ENCODE measurements around the gene UBR4. TPM values are rescaled to one million over a fixed set of nuclear protein-coding genes. Genes with fewer than 3 reads are reported as not detected.

UBR4 gene
- total RNA-seq, 1 donor from 2014 or later, result 156 TPM

- H3K4me1 Mint-ChIP-seq (ENCODE audit: low read depth), result peaks cover 25% of the 10 kb centered on the region
- intact Hi-C loops (cut with micrococcal nuclease), result loop anchor here (5.0 kb wide), 1 partner anchor 125 kb away; no protein-coding TSS in a partner anchor
- no peaks in the 10 kb centered on the region for H3K27me3 Mint-ChIP-seq (ENCODE audit: low read depth)
- H3K9me3 Mint-ChIP-seq, result no peaks in the 10 kb centered on the region
- no peak for DNase-seq (ENCODE audit: low spot score)
- no peak overlapping the region for H3K4me3 Mint-ChIP-seq (ENCODE audit: low read depth)
- H3K27ac Mint-ChIP-seq, result no peak overlapping the region
- peaks cover 90% of the 10 kb centered on the region for H3K36me3 Mint-ChIP-seq (ENCODE audit: low read depth)
Measured at GRCh38 chr1:19076841-19077616, 133.0 kb downstream of the UBR4 start.

DNA sequence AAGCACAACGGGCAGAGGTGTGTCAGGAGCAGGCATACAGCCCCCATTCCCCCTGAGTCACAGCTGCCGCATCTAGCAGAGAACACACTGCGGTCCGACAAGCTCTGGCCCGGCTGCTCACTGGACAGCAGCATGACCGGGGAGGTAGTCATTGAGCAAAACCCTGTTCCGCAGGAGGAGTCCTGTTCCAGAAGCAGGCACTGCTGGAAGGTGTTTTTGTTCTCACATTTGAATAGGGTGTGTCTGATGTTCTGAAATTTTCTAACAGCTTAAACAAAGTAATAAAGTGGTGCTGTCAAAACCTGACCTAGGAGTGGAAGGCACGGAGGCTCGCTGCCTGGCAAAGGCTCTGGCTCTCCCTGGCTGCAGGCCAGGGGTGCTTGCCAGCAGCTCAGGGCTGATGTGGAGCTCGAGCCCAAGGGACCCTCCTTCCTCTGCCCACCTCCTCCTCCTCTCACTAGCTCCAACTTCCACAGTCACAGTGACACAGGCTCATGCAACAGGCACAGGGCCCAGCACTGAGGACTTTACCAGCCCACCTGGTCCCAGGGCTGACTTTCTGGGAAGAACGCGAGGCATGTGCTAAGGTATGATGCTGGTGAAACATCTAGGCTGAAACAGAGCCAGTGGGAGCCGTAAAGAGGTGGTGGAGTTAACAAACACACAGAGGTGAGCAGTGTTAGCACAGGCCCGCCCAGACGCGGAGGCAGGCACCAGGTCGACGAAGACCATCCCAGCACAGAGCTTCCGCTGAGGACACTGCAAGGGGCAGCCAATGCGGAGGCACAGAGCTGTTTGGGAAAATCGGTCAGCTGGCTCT, 135.0 kb downstream of the UBR4 start:
- H3K36me3 Mint-ChIP-seq (ENCODE audit: low read depth), result peaks cover 76% of the 10 kb centered on the region
- H3K27me3 Mint-ChIP-seq (ENCODE audit: low read depth), result no peaks in the 10 kb centered on the region
- intact Hi-C loops (cut with micrococcal nuclease), result loop anchor here (2.0 to 5.0 kb wide), 2 partner anchors 123 to 172 kb away; partner anchors contain the start of gene ALDH4A1
- H3K27ac Mint-ChIP-seq, result peak overlapping the region; percentile 20
- H3K4me3 Mint-ChIP-seq (ENCODE audit: low read depth), result peak overlapping the region; percentile 3
- DNase-seq (ENCODE audit: low spot score), result no peak
- H3K9me3 Mint-ChIP-seq, result no peaks in the 10 kb centered on the region
- peaks cover 25% of the 10 kb centered on the region for H3K4me1 Mint-ChIP-seq (ENCODE audit: low read depth)

DNA sequence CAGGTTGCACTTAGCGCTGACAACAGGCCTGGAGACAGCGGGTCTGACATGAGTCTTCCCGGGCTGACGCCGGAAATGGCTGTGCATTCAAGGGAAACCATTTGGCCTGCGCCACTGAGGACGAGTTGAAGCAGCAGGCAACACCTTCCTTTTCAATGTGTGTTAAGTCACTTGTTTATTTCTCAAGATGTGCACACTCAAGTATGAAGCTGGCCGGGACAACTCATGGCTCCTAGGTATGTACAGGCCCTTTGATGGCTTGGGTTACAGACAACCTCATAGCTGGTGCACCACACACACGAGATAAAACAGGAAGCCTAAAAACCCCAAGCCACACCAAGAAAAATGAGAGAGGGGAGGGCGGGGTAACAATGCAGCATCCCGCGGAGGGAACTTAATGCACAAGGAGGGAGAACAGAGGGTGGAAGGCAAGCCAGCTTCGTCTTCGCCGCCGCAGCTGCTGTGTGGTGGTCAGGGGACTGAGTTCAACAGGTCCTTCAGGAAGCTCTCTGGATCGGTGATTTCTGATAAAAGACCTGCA, 135.6 kb downstream of the UBR4 start:
- H3K4me1 Mint-ChIP-seq (ENCODE audit: low read depth), result peaks cover 25% of the 10 kb centered on the region
- peak overlapping the region; percentile 3 for H3K4me3 Mint-ChIP-seq (ENCODE audit: low read depth)

GRCh38 chr1:19073311-19074186, 136.5 kb downstream of the UBR4 start:
- H3K4me1 Mint-ChIP-seq (ENCODE audit: low read depth), result peaks cover 25% of the 10 kb centered on the region
- intact Hi-C loops (cut with micrococcal nuclease), result loop anchor here (2.0 kb wide), 1 partner anchor 171 kb away; the partner anchor contains the start of gene ALDH4A1
- no peak for DNase-seq (ENCODE audit: low spot score)
- no peak overlapping the region for H3K4me3 Mint-ChIP-seq (ENCODE audit: low read depth)
- H3K9me3 Mint-ChIP-seq, result no peaks in the 10 kb centered on the region
- no peaks in the 10 kb centered on the region for H3K27me3 Mint-ChIP-seq (ENCODE audit: low read depth)
- H3K36me3 Mint-ChIP-seq (ENCODE audit: low read depth), result peaks cover 64% of the 10 kb centered on the region
- H3K27ac Mint-ChIP-seq, result peak overlapping the region; percentile 52

More for the DNA sequence above, 135.6 kb downstream of the UBR4 start:
- intact Hi-C loops (cut with micrococcal nuclease), result loop anchor here (2.0 kb wide), 1 partner anchor 172 kb away; the partner anchor contains the start of gene ALDH4A1
- Mint-ChIP-seq H3K27me3 (ENCODE audit: low read depth) (no peaks in the 10 kb centered on the region), H3K27ac (peak overlapping the region; percentile 54), H3K9me3 (no peaks in the 10 kb centered on the region), H3K36me3 (ENCODE audit: low read depth) (peaks cover 71% of the 10 kb centered on the region)
- peak; percentile 73 for DNase-seq (ENCODE audit: low spot score)

DNA sequence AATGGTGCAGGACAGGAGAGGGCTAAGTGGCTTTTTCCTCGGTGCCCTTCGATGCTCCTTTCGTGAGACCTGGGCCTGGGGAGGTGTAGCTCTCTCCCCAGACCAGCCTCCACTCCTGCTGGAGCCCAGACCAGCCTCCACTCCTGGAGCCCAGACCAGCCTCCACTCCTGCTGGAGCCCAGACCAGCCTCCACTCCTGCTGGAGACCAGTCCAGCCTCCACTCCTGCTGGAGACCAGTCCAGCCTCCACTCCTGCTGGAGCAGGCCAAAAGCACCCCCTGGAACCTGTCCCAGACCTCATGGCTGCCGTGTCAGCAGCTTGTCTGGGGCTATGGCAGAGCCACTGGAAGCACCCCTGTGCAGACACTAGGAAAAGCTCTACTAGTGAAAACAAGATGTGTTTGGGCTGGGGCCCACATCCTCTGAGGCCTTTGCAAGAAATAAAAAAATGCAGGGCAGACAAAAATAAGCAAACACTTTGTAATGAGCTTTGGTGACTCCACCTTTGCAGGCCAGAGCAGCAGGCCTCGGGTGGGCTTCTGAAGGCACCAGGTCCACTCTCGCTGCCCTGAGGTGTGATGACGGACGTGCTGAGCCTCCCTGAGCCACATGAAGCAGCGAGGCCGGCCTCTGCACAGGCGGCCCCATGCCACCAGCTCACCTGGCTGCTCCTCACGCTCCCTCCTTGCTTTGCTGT, 137.6 kb downstream of the UBR4 start:
- intact Hi-C loops (cut with micrococcal nuclease), result no loop called here
- no peak for DNase-seq (ENCODE audit: low spot score)
- Mint-ChIP-seq H3K27ac (no peak overlapping the region), H3K27me3 (ENCODE audit: low read depth) (no peaks in the 10 kb centered on the region), H3K36me3 (ENCODE audit: low read depth) (peaks cover 53% of the 10 kb centered on the region), H3K4me3 (ENCODE audit: low read depth) (no peak overlapping the region), H3K9me3 (no peaks in the 10 kb centered on the region), H3K4me1 (ENCODE audit: low read depth) (peaks cover 25% of the 10 kb centered on the region)

GRCh38 chr1:19071674-19072281, 138.3 kb downstream of the UBR4 start:
- Mint-ChIP-seq H3K27me3 (ENCODE audit: low read depth) (no peaks in the 10 kb centered on the region), H3K4me1 (ENCODE audit: low read depth) (peaks cover 25% of the 10 kb centered on the region), H3K9me3 (no peaks in the 10 kb centered on the region), H3K4me3 (ENCODE audit: low read depth) (no peak overlapping the region), H3K27ac (no peak overlapping the region), H3K36me3 (ENCODE audit: low read depth) (peaks cover 46% of the 10 kb centered on the region)
- intact Hi-C loops (cut with micrococcal nuclease), result no loop called here
- DNase-seq (ENCODE audit: low spot score), result no peak

DNA sequence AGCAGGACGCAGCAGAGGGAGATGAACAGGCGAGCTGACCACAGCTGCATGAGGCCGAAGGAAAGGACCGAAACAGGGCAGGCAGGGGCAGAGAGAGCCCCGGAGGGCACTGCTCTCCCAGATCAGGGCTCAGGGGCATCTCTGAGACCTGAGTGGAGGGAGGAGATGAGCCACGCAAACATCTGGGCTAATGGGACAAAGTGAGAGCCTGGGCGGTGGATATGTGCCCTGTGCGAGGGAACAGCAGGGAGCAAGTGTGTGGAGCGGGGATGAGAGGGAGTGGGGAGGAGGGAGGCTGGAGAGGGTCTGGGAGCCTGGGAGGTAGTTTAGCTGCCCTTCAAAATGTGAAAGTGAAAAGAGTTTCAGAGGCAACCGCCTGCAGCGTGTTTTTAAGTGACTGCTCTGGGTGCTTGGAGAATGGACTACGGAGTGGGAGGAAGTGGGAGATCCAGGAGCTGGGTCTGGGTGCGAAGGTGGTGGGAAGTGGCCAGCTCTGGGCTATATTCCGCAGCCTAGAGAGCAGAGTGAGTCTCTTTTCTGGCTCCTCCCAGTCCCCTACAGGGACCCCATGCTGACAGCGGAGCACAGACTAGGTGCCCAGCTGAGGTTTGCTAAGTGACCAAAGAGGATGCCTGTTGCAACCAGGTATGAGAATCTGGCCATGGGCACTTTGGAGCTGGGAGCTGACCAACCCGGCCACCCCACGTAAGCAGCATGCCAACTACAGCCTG, 139.0 kb downstream of the UBR4 start:
- Mint-ChIP-seq H3K36me3 (ENCODE audit: low read depth) (peaks cover 39% of the 10 kb centered on the region), H3K27me3 (ENCODE audit: low read depth) (no peaks in the 10 kb centered on the region), H3K4me1 (ENCODE audit: low read depth) (peaks cover 24% of the 10 kb centered on the region), H3K27ac (no peak overlapping the region), H3K4me3 (ENCODE audit: low read depth) (no peak overlapping the region), H3K9me3 (no peaks in the 10 kb centered on the region)
- no peak for DNase-seq (ENCODE audit: low spot score)
- intact Hi-C loops (cut with micrococcal nuclease), result no loop called here

DNA sequence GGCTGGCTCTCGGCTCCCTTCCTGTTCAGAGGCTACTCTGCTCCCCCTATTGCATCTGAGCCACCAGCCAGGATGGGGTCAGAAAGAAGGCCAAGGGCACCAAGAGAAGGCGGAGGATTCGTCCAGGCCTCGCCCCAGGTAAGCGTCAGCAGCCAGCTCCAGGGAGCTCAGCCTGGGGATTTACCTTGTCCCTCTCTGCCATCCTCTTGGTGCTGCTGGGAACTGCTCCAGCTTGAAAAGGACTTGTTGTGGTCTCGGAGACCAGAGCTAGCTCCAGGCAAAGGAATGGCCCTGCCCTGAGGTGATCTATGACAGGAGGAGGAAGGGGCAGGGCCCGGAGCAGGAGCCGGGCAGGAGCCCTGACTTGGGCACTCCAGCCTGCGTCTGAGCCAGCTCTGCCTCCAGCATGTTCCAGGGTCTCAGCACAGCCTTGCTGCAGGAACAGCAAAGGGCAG, 139.8 kb downstream of the UBR4 start:
- H3K27ac Mint-ChIP-seq, result no peak overlapping the region
- peaks cover 32% of the 10 kb centered on the region for H3K36me3 Mint-ChIP-seq (ENCODE audit: low read depth)
- intact Hi-C loops (cut with micrococcal nuclease), result no loop called here
- no peak for DNase-seq (ENCODE audit: low spot score)
- H3K4me3 Mint-ChIP-seq (ENCODE audit: low read depth), result no peak overlapping the region
- H3K27me3 Mint-ChIP-seq (ENCODE audit: low read depth), result no peaks in the 10 kb centered on the region
- H3K9me3 Mint-ChIP-seq, result no peaks in the 10 kb centered on the region
- H3K4me1 Mint-ChIP-seq (ENCODE audit: low read depth), result peaks cover 19% of the 10 kb centered on the region

- Mint-ChIP-seq H3K4me3 (ENCODE audit: low read depth) (no peak overlapping the region), H3K36me3 (ENCODE audit: low read depth) (peaks cover 18% of the 10 kb centered on the region), H3K27me3 (ENCODE audit: low read depth) (no peaks in the 10 kb centered on the region), H3K4me1 (ENCODE audit: low read depth) (peaks cover 5% of the 10 kb centered on the region), H3K9me3 (no peaks in the 10 kb centered on the region), H3K27ac (no peak overlapping the region)
- DNase-seq (ENCODE audit: low spot score), result no peak
- intact Hi-C loops (cut with micrococcal nuclease), result no loop called here
Measured at GRCh38 chr1:19068639-19069276, 141.3 kb downstream of the UBR4 start.

- H3K4me1 Mint-ChIP-seq (ENCODE audit: low read depth), result peaks cover 3% of the 10 kb centered on the region
- H3K4me3 Mint-ChIP-seq (ENCODE audit: low read depth), result no peak overlapping the region
- H3K27ac Mint-ChIP-seq, result no peak overlapping the region
- intact Hi-C loops (cut with micrococcal nuclease), result no loop called here
- DNase-seq (ENCODE audit: low spot score), result no peak
- peaks cover 11% of the 10 kb centered on the region for H3K36me3 Mint-ChIP-seq (ENCODE audit: low read depth)
- no peaks in the 10 kb centered on the region for H3K9me3 Mint-ChIP-seq
- no peaks in the 10 kb centered on the region for H3K27me3 Mint-ChIP-seq (ENCODE audit: low read depth)
Measured at GRCh38 chr1:19067912-19068638, 142.0 kb downstream of the UBR4 start.

Data from activated T-helper 2 cell treated with anti-CD3 and anti-CD28 coated beads, Interferon-gamma antibody, Interleukin-2, Interleukin-4, amounts not matched to agents 10 μg/mL and 5 μg/mL and 100 μg/mL, durations not matched to agents 14 hours and 24 hours and 36 hours (primary cell).